Measurements from ENCODE around the gene ADGRL2. TPM values are rescaled to one million over a fixed set of nuclear protein-coding genes. Genes with fewer than 3 reads are reported as not detected.

ADGRL2 gene
- total RNA-seq (2012; rRNA removed) = 166 and 296 TPM in 2 replicates

- peak within 1 kb of the TSS; percentile 81 for H3K4me3 ChIP-seq (ENCODE audit: low read length)
These were observed at the start of gene ADGRL2 for GRCh38 chr1:81800695-81801650. TSS of gene ADGRL2 (plus strand) at chr1:81800934. CDS start at chr1:81836985, 36,051 bp downstream.

DNA sequence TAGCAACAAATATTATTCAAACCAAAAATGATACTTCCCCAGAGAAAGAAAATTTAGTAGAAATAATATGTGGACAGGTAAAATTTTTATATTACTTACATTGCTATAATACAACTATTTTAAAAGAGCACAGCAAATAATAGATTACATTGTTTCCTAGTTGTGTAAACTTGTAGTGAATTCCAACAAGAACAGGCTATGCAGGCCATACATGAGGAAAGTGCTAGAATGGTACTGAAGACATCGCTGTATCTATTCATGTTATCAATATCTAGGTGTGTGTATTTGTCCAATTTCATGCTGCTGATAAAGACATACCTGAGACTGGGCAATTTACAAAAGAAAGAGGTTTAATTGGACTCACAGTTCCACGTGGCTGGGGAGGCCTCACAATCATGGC, 47.9 kb upstream of the ADGRL2 start:
- Histone ChIP-seq H3K27me3 (ENCODE audit: control insufficient read depth, insufficient read depth, low read length) (peaks cover 3% of the 10 kb centered on the region), H3K9ac (ENCODE audit: low read depth, low read length) (no peak overlapping the region), H3K36me3 (ENCODE audit: insufficient read depth, low read length) (no peaks in the 10 kb centered on the region), H3K4me3 (ENCODE audit: low read length) (no peak overlapping the region), H3K4me1 (ENCODE audit: control insufficient read depth, insufficient read depth, low read length) (no peaks in the 10 kb centered on the region), H3K9me3 (replicated peaks; ENCODE audit: low read length) (no peaks in the 10 kb centered on the region), H3K4me2 (ENCODE audit: low read length) (no peak overlapping the region)

More at GRCh38 chr1:81800695-81801650, at the start of gene ADGRL2:
- H3K9ac ChIP-seq (ENCODE audit: low read depth, low read length) = peak within 1 kb of the TSS; percentile 25
- peaks cover 17% of the 10 kb centered on the region for H3K4me1 ChIP-seq (ENCODE audit: control insufficient read depth, insufficient read depth, low read length)
- H3K27me3 ChIP-seq (ENCODE audit: control insufficient read depth, insufficient read depth, low read length) = peaks cover 72% of the 10 kb centered on the region
- no peaks in the 10 kb centered on the region for H3K9me3 ChIP-seq (replicated peaks; ENCODE audit: low read length)
- H3K36me3 ChIP-seq (ENCODE audit: insufficient read depth, low read length) = no peaks in the 10 kb centered on the region
- H3K4me2 ChIP-seq (ENCODE audit: low read length) = peak within 1 kb of the TSS; percentile 100

DNA sequence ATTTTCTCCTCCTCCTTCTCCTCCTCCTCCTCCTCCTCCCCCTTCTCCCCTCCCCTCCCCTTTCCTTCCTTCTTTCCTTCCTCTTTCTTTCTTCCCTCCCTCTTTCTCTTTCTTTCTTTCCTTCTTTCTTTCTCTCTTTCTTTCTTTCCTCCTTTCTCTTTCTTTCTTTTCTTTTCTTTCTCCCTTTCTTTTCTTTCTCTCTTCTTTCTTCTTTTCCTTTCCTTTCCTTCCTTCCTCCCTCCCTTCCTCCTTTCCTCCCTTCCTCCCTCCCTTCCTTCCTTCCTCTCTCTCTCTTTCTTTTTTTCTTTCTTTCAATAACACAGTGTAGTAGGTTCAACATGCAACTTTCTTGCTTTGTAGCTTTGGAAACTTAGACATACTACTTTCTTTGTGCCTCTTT, 46.3 kb upstream of the ADGRL2 start:
- no peaks in the 10 kb centered on the region for H3K4me1 ChIP-seq (ENCODE audit: control insufficient read depth, insufficient read depth, low read length)
- peaks cover 3% of the 10 kb centered on the region for H3K27me3 ChIP-seq (ENCODE audit: control insufficient read depth, insufficient read depth, low read length)
- no peaks in the 10 kb centered on the region for H3K9me3 ChIP-seq (replicated peaks; ENCODE audit: low read length)
- no peak overlapping the region for H3K4me2 ChIP-seq (ENCODE audit: low read length)
- H3K9ac ChIP-seq (ENCODE audit: low read depth, low read length) = no peak overlapping the region
- H3K36me3 ChIP-seq (ENCODE audit: insufficient read depth, low read length) = no peaks in the 10 kb centered on the region
- no peak overlapping the region for H3K4me3 ChIP-seq (ENCODE audit: low read length)

- no peaks in the 10 kb centered on the region for H3K36me3 ChIP-seq (ENCODE audit: insufficient read depth, low read length)
- H3K4me2 ChIP-seq (ENCODE audit: low read length) = no peak overlapping the region
- no peak overlapping the region for H3K9ac ChIP-seq (ENCODE audit: low read depth, low read length)
- H3K4me1 ChIP-seq (ENCODE audit: control insufficient read depth, insufficient read depth, low read length) = no peaks in the 10 kb centered on the region
- H3K4me3 ChIP-seq (ENCODE audit: low read length) = no peak overlapping the region
- no peaks in the 10 kb centered on the region for H3K9me3 ChIP-seq (replicated peaks; ENCODE audit: low read length)
- H3K27me3 ChIP-seq (ENCODE audit: control insufficient read depth, insufficient read depth, low read length) = peaks cover 3% of the 10 kb centered on the region
These were observed 43.9 kb upstream of the ADGRL2 start for GRCh38 chr1:81756872-81757271.

DNA sequence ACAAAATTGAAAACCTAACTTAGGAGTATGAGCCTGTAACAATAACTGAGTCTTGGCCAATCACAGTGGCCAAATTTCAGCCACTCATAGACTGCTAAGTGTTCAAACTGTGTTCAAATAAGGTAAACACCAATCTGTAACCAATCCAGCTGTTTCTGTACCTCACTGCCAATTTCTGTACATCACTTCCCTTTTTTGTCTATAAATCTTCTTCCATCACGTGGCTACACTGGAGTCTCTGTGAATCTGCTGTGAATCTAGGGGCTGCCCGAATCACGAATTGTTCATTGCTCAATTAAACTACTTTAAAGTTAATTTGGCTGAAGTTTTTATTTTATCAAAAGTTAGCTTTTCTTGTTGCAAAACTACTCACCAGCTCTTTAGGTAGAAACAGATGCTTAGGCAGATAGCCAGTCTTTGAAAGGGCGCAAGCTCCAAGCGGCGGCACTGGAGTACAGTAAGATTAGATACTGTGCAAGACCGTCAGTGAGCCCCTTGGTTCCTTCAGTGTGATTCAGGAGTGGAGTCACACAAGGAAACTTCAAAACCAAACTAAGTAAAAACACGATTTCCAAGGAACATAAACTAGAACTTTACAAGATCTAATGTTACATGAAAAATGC, 43.2 kb upstream of the ADGRL2 start:
- Histone ChIP-seq H3K4me1 (ENCODE audit: control insufficient read depth, insufficient read depth, low read length) (no peaks in the 10 kb centered on the region), H3K36me3 (ENCODE audit: insufficient read depth, low read length) (no peaks in the 10 kb centered on the region), H3K4me2 (ENCODE audit: low read length) (no peak overlapping the region), H3K9me3 (replicated peaks; ENCODE audit: low read length) (no peaks in the 10 kb centered on the region), H3K27me3 (ENCODE audit: control insufficient read depth, insufficient read depth, low read length) (peaks cover 3% of the 10 kb centered on the region), H3K4me3 (ENCODE audit: low read length) (no peak overlapping the region), H3K9ac (ENCODE audit: low read depth, low read length) (no peak overlapping the region)

- no peak overlapping the region for H3K4me3 ChIP-seq (ENCODE audit: low read length)
- H3K4me1 ChIP-seq (ENCODE audit: control insufficient read depth, insufficient read depth, low read length) = no peaks in the 10 kb centered on the region
- H3K36me3 ChIP-seq (ENCODE audit: insufficient read depth, low read length) = no peaks in the 10 kb centered on the region
- H3K4me2 ChIP-seq (ENCODE audit: low read length) = no peak overlapping the region
- no peak overlapping the region for H3K9ac ChIP-seq (ENCODE audit: low read depth, low read length)
- no peaks in the 10 kb centered on the region for H3K9me3 ChIP-seq (replicated peaks; ENCODE audit: low read length)
- peaks cover 3% of the 10 kb centered on the region for H3K27me3 ChIP-seq (ENCODE audit: control insufficient read depth, insufficient read depth, low read length)
These were observed 42.6 kb upstream of the ADGRL2 start for GRCh38 chr1:81758181-81758580.

DNA sequence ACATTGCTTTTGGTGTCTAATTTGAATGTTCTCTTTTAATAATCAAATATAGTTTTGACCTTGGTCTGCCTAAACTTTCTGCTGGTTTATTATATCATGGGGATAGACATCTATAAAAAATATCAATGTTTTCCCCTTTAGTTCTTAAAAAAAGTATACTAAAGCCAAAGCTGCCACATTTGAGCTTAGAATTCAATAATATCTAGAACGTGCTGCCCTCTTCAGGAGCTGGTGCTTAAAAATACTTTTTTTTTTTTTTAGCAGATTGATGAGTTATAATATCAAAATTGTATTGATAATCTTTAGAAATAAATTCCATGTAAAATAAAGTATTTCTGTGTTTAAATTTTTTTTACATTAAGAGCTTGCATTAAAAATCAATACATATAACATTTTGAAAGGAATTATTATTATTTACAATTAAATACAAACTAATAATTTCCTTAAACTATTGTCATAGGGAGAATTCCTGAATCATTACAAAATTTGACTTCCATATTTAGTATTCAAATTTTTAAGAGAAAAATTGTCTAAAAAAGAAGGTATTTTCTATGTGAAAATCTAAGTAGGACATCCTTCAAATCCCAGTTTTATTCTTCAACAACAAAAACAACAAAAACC, 40.1 kb upstream of the ADGRL2 start:
- Histone ChIP-seq H3K9ac (ENCODE audit: low read depth, low read length) (no peak overlapping the region), H3K4me3 (ENCODE audit: low read length) (no peak overlapping the region), H3K36me3 (ENCODE audit: insufficient read depth, low read length) (no peaks in the 10 kb centered on the region), H3K4me1 (ENCODE audit: control insufficient read depth, insufficient read depth, low read length) (no peaks in the 10 kb centered on the region), H3K9me3 (replicated peaks; ENCODE audit: low read length) (no peaks in the 10 kb centered on the region), H3K4me2 (ENCODE audit: low read length) (no peak overlapping the region), H3K27me3 (ENCODE audit: control insufficient read depth, insufficient read depth, low read length) (peaks cover 2% of the 10 kb centered on the region)

DNA sequence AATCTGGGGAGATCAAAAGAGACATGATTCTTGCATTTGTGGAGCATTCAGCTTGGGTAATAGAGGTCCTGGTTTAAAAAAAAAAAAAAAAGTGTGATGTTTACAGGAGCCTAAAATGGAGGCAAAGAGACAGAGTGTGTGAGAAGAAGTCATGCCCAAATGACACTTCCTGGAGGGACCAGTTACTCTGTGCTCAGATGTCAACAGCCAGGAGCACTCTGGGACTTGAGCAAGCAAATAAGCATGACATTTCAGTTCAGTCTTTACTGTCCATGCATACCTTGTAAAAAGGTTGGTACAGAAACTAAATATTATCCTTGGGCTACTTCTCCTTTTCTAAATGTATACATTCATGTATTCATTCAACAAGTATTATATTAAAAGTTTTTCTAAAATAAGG, 25.2 kb upstream of the ADGRL2 start:
- no peaks in the 10 kb centered on the region for H3K4me1 ChIP-seq (ENCODE audit: control insufficient read depth, insufficient read depth, low read length)
- H3K4me2 ChIP-seq (ENCODE audit: low read length) = no peak overlapping the region
- no peak overlapping the region for H3K9ac ChIP-seq (ENCODE audit: low read depth, low read length)
- H3K9me3 ChIP-seq (replicated peaks; ENCODE audit: low read length) = no peaks in the 10 kb centered on the region
- H3K36me3 ChIP-seq (ENCODE audit: insufficient read depth, low read length) = no peaks in the 10 kb centered on the region
- no peak overlapping the region for H3K4me3 ChIP-seq (ENCODE audit: low read length)
- H3K27me3 ChIP-seq (ENCODE audit: control insufficient read depth, insufficient read depth, low read length) = peaks cover 4% of the 10 kb centered on the region

DNA sequence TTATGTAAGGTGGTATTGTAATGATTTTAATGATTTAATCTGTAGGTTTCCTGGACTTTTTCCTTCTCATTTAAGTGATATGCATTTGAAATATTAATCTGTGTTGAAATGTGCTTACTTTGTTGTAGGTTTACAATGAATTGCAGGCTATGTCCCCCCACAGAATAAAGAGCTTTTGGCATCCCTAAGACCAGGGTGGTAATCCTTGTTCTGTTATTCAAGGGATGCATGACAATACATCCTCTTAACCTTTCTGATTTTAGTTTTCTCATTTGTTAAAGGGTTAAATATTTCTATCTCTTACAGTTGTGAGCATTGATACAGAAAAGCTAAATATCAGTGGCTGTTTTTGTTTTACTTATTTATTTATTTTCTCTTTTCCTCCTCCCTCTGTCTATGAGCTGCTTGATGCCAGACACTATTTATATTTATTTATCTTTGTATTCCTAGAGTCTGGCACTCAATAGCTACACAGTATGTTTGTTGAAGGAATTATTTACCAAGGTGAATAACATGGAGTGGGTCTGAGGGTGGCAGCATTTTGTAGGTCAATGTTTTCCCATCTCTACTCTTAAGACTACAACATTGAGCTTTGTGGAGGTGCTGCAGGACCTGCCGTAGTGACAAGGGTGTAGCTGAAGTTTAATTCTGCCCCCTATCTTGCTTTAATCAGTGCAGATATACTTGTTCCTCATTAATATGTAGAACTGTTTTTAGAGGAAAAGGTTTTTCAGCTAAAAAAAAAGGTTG, 19.9 kb upstream of the ADGRL2 start:
- H3K9me3 ChIP-seq (replicated peaks; ENCODE audit: low read length) = no peaks in the 10 kb centered on the region
- peaks cover 4% of the 10 kb centered on the region for H3K27me3 ChIP-seq (ENCODE audit: control insufficient read depth, insufficient read depth, low read length)
- H3K4me3 ChIP-seq (ENCODE audit: low read length) = no peak overlapping the region
- H3K4me1 ChIP-seq (ENCODE audit: control insufficient read depth, insufficient read depth, low read length) = no peaks in the 10 kb centered on the region
- H3K4me2 ChIP-seq (ENCODE audit: low read length) = no peak overlapping the region
- no peaks in the 10 kb centered on the region for H3K36me3 ChIP-seq (ENCODE audit: insufficient read depth, low read length)
- no peak overlapping the region for H3K9ac ChIP-seq (ENCODE audit: low read depth, low read length)

DNA sequence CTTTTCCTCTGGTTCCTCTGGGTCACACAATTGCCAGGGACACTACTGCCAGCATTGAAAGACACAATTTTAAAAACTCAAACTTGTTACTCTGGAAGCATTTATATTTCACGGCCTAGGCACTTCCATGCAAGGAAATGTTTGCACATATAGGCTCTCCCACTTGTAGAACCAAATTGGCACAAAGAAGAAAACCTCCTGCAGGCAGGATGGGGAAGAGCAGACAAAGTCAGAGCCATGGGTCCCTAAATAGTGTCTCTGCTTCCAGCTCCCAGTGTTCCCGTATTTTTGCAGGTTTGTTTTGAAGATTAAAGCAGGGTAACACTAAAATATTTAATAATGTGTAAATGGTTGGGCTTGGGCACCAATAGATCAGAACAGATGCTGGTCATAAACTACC, 19.0 kb upstream of the ADGRL2 start:
- H3K4me2 ChIP-seq (ENCODE audit: low read length) = no peak overlapping the region
- H3K9me3 ChIP-seq (replicated peaks; ENCODE audit: low read length) = no peaks in the 10 kb centered on the region
- no peaks in the 10 kb centered on the region for H3K4me1 ChIP-seq (ENCODE audit: control insufficient read depth, insufficient read depth, low read length)
- peaks cover 4% of the 10 kb centered on the region for H3K27me3 ChIP-seq (ENCODE audit: control insufficient read depth, insufficient read depth, low read length)
- no peak overlapping the region for H3K9ac ChIP-seq (ENCODE audit: low read depth, low read length)
- H3K4me3 ChIP-seq (ENCODE audit: low read length) = no peak overlapping the region
- no peaks in the 10 kb centered on the region for H3K36me3 ChIP-seq (ENCODE audit: insufficient read depth, low read length)

DNA sequence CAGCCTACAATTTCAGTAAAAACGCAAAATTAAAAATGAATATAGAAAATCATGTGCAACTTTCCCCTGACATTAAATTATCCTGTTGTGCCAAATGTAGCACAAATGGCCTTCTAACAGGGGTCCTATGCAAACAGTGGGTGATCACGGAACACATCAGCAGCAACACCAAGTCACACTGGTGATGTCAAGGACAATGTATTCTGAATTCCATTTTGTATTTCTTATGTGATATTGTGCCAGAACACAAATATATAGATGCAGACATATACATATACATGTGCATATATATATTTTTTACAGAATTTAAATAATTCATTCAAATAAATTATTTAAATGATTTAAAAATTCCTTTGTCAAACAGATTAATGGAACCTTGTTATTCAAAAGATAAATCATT, 8.6 kb upstream of the ADGRL2 start:
- Histone ChIP-seq H3K36me3 (ENCODE audit: insufficient read depth, low read length) (no peaks in the 10 kb centered on the region), H3K9me3 (replicated peaks; ENCODE audit: low read length) (no peaks in the 10 kb centered on the region), H3K9ac (ENCODE audit: low read depth, low read length) (no peak overlapping the region), H3K4me1 (ENCODE audit: control insufficient read depth, insufficient read depth, low read length) (no peaks in the 10 kb centered on the region), H3K4me3 (ENCODE audit: low read length) (no peak overlapping the region), H3K4me2 (ENCODE audit: low read length) (no peak overlapping the region), H3K27me3 (ENCODE audit: control insufficient read depth, insufficient read depth, low read length) (peaks cover 14% of the 10 kb centered on the region)

Measured in skeletal muscle satellite cell (primary cell).